ENCODE measurements around the gene ZNF385B.

The ZNF385B gene

DNA sequence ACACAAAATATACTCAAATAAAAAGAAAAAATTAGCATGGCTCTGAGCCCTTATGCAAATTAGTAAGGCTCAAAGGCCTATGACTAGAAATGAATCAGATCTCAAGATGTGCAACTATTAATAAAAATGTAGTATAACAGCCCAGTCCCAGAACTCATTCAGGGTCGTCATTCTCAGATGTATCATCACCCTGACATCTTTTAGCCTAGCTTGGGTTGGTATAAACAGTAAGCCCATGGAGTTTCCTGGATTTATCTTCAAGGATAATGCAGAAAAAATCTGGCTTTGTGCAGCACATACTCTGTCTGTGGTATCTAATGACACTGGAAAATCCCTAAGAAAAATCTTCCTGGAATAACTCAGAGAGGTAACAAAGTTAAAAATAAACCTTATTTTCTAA, 239.3 kb downstream of the ZNF385B start:
- DNase-seq, result no peak

DNA sequence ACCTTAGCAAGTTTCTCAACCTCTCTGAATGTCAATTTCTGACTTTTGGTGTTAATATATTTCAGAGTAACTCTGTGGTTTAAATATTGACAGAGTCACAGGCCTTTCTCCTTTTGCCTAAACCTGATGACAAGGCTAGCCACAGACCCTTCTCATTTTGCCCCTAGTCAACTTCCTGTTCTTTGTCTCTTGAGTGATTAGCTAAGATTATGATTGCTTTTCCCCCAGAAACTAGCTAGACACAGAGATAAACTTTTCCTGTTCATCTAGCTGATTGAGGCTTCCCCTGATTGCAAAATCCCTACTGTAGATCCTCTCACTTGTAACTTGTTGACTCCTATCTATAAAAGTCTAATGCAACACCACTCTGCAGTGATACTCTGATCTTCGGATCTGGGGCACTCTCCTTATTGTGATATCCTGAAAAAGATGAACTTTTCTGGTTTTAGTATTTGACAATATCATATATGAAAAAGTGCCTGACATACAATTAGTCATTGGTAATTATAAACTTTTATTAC, 241.4 kb downstream of the ZNF385B start:
- no peak for DNase-seq

DNA sequence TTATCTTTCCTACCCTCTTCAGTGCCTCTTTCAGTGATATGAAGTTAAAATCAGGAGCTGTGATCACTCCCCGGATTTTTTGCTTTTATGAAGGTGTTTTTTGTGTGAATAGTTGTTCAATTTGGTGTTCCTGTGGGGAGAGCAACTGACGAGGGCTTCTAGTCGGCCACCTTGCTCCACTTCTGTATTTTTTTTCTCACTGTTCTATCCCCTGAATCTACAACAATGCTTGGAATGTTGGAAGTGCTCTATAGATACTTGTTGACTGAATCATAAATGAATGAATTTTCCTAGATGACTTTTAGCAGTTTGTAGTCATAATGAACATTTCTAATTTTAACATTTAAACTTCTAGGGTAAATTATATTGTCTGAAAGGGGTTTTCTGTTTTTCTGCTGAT, 247.3 kb downstream of the ZNF385B start:
- DNase-seq, result no peak

DNA sequence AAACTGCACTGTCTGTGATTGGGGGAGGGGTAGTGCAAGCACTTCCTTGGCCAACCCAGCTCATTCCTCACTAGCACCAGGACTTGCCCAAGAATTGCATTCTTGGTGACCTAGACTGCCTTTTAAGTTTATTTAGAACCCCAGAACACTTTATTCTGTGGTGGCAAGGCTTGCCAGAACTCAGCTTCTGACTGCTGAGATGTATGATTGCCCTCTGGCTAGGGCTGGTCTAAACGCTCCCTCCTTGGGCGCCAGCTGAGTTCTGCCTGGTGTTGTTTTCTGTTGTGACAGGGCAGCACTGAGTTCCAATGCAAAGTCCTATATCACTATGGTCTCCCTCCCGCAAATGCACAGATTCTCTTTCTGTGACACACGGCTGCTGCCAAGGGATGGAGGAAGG, 247.7 kb downstream of the ZNF385B start:
- DNase-seq, result no peak

- DNase-seq, result no peak
Observed at GRCh38 chr2:179613299-179613651, 248.1 kb downstream of the ZNF385B start.

GRCh38 chr2:179612591-179613298, 248.7 kb downstream of the ZNF385B start:
- no peak for DNase-seq

DNA sequence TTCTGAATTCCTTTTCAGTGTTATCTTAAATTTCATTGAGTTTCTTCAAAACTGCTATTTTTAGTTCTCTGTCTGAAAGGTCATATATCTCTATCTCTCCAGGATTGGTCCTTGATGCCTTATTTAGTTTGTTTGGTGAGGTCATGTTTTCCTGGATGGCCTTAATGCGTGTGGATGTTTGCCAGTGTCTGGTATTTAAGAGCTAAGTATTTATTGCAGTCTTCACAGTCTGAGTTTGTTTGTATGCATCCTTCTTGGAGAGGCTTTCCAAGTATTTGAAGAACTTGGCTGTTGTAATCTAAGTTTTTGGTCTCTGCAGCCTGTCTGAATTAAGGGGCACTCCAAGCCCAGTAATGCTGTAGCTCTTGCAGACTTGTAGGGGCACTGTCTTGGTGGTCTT, 249.3 kb downstream of the ZNF385B start:
- no peak for DNase-seq

GRCh38 chr2:179606141-179606540, 255.3 kb downstream of the ZNF385B start:
- DNase-seq, result no peak

- no peak for DNase-seq
Observed at GRCh38 chr2:179605341-179605740, 256.1 kb downstream of the ZNF385B start.

DNA sequence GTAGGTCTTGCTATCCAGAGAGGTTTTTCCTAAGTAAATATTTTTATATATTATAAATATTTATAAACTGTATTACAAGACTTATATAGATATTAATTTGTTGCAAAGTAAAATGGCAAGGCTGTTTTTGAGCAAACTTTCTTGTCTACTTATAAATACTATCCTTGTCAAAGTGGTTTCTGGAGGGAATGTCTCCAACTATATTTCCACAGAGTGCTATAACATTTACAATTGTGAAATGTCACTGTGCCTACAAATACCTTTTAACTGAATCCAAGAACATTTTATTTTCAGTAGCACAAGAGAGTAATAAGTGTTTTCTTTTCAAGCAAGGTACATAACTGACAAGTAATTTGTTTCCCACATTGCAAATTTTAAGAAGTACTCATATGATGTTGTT, 256.8 kb downstream of the ZNF385B start:
- no peak for DNase-seq

DNA sequence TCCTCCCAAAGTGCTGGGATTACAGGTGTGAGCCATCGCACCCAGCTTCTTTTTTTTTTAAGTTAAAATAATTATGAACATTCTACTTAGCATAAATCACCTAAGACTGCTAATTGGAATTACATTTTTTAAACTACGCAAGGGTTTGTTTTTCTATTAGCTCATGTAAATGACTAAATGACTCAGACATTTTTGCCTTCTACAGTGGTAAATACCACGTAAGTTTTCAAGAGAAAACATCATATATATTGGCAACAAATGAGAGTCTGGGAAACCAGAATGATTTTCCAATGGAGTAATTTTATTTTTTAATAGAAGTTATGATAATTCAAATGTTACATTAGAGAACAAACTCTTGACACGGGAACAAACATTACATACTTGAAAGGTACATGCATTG, 259.0 kb downstream of the ZNF385B start:
- DNase-seq, result no peak

GRCh38 chr2:179596018-179596417, 265.4 kb downstream of the ZNF385B start:
- DNase-seq, result no peak

DNA sequence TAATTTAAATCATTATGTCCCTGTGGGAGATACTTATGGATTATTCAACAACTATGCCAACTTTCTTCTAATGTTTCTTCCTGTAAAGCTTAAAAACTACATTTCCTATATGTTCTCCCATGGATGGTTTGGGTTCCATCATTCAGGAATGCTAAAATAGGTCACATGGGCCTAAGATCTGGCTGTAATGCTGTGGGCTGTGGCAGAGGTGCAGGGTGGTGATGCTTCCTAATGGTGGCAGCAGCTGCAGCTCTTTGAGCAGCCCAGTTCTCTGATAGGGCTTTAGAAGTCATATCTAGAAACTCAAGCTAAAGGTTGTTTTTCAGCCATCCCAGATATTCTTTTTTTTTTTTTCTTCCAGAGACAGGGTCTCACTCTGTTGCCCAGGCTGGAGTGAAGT, 266.1 kb downstream of the ZNF385B start:
- DNase-seq, result no peak

- no peak for DNase-seq
Observed at GRCh38 chr2:179594268-179595112, 266.9 kb downstream of the ZNF385B start.

- no peak for DNase-seq
Observed at GRCh38 chr2:179593323-179593722, 268.1 kb downstream of the ZNF385B start.

DNA sequence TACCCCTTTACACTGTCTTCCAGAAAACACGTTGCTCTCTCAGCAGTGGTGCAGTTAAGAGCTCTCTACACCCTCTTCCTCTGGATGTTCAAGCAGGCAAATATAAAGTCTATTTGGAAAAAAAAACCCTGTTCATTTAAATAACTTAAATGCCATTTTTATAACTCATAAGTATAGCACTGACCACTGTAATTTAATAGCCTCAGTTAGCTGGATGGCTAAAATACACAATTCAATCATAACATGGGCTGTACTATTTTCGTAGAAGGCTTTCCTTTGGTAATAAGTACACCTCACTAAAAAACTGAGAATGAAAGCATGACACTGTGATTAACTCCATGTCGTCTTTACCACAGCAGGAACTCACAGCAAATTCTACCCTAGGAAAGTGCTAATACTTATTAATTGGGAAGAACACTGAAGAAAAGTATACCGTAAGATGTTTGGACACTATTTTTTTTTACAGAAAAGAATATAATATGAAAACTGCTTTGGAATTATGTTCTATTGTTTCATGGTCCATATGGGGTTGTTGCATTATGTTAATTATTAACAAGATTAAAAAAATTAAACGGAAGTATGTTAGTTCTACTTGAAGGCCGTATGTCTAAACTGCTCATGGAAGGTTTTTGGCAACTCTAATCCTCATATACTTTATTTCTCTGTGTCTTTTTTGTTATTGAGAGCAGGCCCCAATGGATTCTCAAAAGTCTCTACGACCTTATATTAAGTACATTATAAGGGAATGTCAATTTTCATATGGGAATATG, 269.1 kb downstream of the ZNF385B start:
- DNase-seq, result no peak

DNA sequence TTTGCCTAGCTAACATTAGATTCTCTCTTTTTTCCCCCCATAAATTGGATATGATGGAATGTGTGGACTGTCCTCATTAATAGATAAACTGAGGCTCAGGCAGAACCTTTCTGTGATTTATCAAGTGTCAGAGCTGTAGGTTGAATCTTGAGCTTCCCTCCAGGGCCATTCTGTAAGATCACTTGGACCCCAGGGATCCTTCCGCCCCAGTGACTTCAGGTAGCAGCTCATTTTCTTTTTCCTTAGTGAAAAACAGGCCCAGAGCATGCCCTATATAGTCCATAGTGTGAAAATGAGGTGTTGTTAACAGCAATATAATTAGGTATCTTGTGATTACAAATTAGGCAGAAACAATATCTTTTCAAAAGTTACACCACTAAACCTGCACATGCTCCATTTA, 269.7 kb downstream of the ZNF385B start:
- no peak for DNase-seq

- DNase-seq, result no peak
Observed at GRCh38 chr2:179588486-179589145, 272.8 kb downstream of the ZNF385B start.

- DNase-seq, result no peak
Observed at GRCh38 chr2:179584760-179585159, 276.7 kb downstream of the ZNF385B start.

GRCh38 chr2:179581605-179582004, 279.8 kb downstream of the ZNF385B start:
- DNase-seq, result no peak

- DNase-seq, result no peak
Observed at GRCh38 chr2:179580378-179581146, 280.9 kb downstream of the ZNF385B start.

DNA sequence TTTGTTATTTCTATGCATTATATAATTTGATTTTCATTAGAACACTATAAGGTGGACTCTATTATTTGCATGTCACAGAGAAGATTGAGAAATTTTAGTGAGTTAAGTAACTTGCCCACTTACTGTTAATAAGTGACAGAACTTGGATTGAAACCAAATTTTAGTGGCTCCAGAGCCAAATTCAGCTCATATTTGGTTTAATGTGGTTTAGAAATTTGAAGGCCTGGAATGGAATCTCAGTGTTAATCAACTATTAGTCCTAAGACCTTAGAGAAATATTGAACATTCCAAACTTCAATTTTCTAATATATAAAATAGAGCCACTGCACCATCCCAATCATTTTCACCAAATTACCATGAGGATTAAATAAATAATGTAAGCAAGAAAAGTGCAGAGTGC, 281.6 kb downstream of the ZNF385B start:
- no peak for DNase-seq

Data from inflammatory macrophage (primary cell).